Muscle of leg (tissue), 11 donors: ENCODE measurements around the gene CAVIN2. TPM values are rescaled to one million over a fixed set of nuclear protein-coding genes. Genes with fewer than 3 reads are reported as not detected.
A peak's percentile ranks its signal among the peaks of the same experiment; 100 is the strongest.
"Not testable (repeated sequence)": the region's sequence is repeated elsewhere in the genome, so short reads cannot be mapped to it uniquely, and the experiment has no call there.

ENCODE experiments used
- DNase-seq: peaks from one replicate; pipeline ENCODE4 v3.0.0; 2013
- H3K27ac ChIP-seq: one replicate; pipeline ENCODE4 v1.5.1; 2013; ENCODE audit warnings: mild to moderate bottlenecking, low read length, control low read depth
- H3K27me3 ChIP-seq: one replicate; pipeline ENCODE4 v1.6.1; 2013; ENCODE audit warnings: low read length; ENCODE audit not compliant: control insufficient read depth, insufficient read depth
- H3K36me3 ChIP-seq: one replicate; pipeline ENCODE4 v1.6.1; 2013; ENCODE audit warnings: low read length; ENCODE audit not compliant: control insufficient read depth, insufficient read depth
- H3K4me1 ChIP-seq: one replicate; pipeline ENCODE4 v1.6.1; 2013; ENCODE audit warnings: low read length; ENCODE audit not compliant: control insufficient read depth, insufficient read depth
- H3K4me3 ChIP-seq: one replicate; pipeline ENCODE4 v1.5.1; 2013; ENCODE audit warnings: low read length, control low read depth
- H3K9me3 ChIP-seq: replicated peaks from 2 replicates; pipeline ENCODE4 v1.6.1; 2013; ENCODE audit warnings: low read depth, low read length; ENCODE audit not compliant: control insufficient read depth
- WGBS: methylation state at CpG from one replicate; pipeline ENCODE4 v1.1.5; 2013; ENCODE audit warnings: missing lambda C conversion rate; ENCODE audit not compliant: insufficient coverage; 5-methylcytosine and 5-hydroxymethylcytosine counted together
- polyA plus RNA-seq, 8 donors: library from polyadenylated mRNA; unstranded; fragments of 120-200 nt; gene quantifications; one replicate each; pipeline versions ENCODE4 v1.2.1 to v1.2.3, GENCODE V29; 2013; ENCODE audit warnings: inconsistent platforms in 1 of 8, low replicate concordance in 1 of 8; ENCODE audit not compliant: insufficient read length in 8 of 8, insufficient read depth in 1 of 8
- total RNA-seq: library from RNA; stranded (reverse); fragments of 120-200 nt; gene quantifications from one replicate; pipeline ENCODE4 v1.2.4, GENCODE V29; 2013

Gene CAVIN2
- total and polyA plus RNA-seq, 9 donors, result 30.7 to 45.2 (median 35.3) TPM

DNA sequence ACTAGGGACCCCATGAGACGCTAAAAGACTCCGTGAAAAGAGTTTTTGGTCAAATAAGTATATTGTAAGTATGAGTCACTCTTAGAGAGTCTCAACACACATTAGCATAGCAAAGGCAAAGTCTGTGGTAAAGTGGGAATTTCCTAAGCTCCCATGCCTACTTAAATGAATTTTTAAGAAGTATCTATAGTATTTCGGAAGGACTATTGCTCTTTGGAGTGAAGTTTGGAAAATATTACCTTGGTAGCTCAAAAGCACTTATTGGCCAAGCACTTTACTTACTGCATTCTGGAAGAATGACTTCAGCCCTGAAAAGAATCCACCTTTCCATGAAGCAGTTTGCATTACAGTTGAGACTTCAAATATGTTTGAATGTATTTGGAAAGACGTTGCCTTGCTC, 57.1 kb downstream of the CAVIN2 start:
- peak overlapping the region; percentile 67 for H3K27ac ChIP-seq
- no peaks in the 10 kb centered on the region for H3K4me1 ChIP-seq
- no peaks in the 10 kb centered on the region for H3K9me3 ChIP-seq
- peak; percentile 88 for DNase-seq
- WGBS, result no CpG with 5 or more reads among the region's 4 CpGs
- H3K4me3 ChIP-seq, result no peak overlapping the region
- no peaks in the 10 kb centered on the region for H3K36me3 ChIP-seq
- no peaks in the 10 kb centered on the region for H3K27me3 ChIP-seq

DNA sequence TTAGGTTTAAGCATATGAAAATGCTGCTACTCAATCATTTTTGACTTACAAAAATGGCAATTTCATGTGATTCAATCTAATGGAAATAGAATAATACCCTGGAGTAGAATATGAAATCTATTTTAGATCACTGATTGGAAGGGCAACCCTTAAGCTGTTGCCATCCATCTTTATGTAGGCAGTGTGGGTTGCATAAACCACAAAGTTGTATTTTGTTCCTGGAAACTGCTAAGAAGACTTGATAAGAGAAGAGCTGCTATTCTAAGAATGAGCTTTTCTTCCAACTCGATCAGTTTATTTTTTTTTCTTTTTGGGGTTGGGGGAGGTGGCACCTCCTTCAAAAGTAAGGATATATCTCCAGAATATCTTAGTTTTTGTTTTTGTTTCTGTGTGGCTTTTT, 60.2 kb downstream of the CAVIN2 start:
- WGBS, result no CpG with 5 or more reads among the region's 1 CpG
- DNase-seq, result no peak
- Histone ChIP-seq H3K27ac (no peak overlapping the region), H3K4me1 (no peaks in the 10 kb centered on the region), H3K4me3 (no peak overlapping the region), H3K9me3 (no peaks in the 10 kb centered on the region), H3K36me3 (no peaks in the 10 kb centered on the region), H3K27me3 (no peaks in the 10 kb centered on the region)

DNA sequence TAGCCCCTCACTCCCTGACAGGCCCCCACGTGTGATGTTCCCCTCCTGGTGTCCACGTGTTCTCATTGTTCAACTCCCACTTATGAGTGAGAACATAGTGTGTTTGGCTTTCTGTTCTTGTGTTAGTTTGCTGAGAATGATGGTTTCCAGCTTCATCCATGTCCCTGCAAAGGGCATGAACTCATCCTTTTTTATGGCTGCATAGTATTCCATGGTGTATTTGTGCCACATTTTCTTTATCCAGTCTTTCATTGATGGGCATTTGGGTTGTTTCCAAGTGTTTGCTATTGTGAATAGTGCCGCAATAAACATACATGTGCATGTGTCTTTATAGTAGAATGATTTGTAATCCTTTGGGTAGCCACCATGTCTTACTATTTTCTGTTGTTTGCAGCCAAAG, 61.2 kb downstream of the CAVIN2 start:
- not testable (repeated sequence) for H3K36me3 ChIP-seq, H3K27me3 ChIP-seq, H3K9me3 ChIP-seq, H3K4me3 ChIP-seq, H3K4me1 ChIP-seq, DNase-seq, H3K27ac ChIP-seq
- no CpG with 5 or more reads among the region's 3 CpGs for WGBS

Other genes starting within 250 kb of the CAVIN2 start
- 8.8 TPM for gene NABP1, start 169.0 kb downstream of the CAVIN2 start, total RNA-seq
- 10 to 100 TPM in 2 of 8 donors, 1 to 10 TPM in 6; 7.2 to 12.7 (median 8.1) TPM for gene NABP1, start 169.0 kb downstream of the CAVIN2 start, polyA plus RNA-seq